GM21529 (cell line): ENCODE data around the gene EIF4E2.
A peak's percentile ranks its signal among the peaks of the same experiment; 100 is the strongest.
"Not testable (repeated sequence)": the region's sequence is repeated elsewhere in the genome, so short reads cannot be mapped to it uniquely, and the experiment has no call there.

Source experiments
- ATAC-seq: cut with Tn5 transposase; IDR thresholded peaks from one replicate; pipeline ENCODE4 v1.9.1; 2021; ENCODE audit not compliant: unreplicated experiment

EIF4E2 gene

DNA sequence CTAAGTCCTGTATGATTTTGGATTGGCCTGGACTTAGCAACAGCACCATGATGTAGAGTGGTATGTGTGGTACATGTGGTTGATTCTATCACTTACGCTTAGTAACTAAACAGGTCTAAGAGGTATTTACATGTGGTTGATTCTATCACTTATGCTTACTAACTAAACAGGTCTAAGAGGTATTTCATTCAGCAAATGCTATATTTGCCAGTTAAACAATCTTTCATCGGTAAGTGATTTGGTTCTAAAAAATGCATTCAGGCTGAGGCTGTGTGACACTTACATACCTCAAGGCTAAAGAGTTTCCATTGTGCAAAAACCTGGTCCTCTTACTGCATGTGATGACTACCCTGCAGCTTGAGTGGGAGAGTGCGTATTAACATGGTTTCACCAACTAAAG lies 13.1 kb downstream of the EIF4E2 start:
- no peak for ATAC-seq

DNA sequence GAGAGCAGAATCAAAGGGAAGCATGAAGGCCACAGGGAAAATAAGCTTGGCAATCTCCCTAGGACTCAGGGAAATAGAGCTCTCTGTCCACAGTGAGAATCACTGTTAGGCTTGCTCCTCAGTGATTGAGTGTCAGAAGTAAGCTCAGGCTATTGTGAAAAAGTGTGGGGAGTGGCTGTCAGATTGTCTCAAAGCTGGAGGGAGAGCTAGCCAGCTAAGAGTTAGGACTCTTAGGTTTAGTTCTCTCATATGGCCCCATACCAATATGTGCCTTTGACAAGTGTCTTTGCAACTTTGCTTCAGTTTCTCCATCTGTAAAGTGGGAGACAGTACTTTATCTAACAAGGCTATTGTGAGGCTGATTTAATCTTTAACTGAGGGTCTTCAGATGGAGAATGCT lies 17.2 kb downstream of the EIF4E2 start:
- no peak for ATAC-seq

DNA sequence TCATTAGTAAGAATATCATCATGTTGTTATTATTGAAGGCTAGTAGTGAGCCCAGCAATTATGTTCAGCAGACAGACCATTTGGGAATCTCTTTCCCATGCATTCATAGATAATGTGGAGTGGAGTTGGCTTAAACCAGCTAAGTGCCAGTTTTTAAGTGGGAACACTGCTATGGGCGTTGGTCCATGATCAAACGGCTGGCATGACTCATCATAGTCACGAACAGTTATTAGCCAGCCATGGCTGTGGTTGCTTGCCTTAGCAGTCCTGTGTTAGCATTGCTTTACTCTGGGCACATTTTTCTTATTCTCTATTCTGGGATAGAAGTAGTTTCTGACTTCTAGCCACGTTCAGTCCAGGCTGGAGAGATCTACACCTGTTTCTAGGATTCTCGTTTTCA lies 17.7 kb downstream of the EIF4E2 start:
- no peak for ATAC-seq

DNA sequence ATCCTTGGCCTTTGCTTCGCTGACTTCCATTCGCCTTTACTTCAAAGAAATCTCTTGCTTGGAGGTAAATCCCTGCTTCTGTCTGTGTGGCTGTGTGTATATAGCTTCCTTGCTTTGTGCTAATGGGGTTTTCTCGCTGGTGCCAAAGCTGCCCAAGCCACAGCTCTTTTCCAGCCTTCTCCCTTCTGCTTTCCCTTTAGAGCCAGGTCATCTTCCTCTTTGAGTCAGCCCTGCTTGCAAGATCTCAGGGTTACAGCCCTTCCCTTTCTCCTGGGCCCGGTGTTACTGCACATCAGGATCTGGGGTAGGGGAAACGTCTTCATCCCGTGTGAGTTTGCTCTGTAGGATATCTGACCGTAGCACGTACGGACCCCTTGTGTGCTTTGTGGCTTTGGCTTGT lies 19.1 kb downstream of the EIF4E2 start:
- ATAC-seq, result no peak

DNA sequence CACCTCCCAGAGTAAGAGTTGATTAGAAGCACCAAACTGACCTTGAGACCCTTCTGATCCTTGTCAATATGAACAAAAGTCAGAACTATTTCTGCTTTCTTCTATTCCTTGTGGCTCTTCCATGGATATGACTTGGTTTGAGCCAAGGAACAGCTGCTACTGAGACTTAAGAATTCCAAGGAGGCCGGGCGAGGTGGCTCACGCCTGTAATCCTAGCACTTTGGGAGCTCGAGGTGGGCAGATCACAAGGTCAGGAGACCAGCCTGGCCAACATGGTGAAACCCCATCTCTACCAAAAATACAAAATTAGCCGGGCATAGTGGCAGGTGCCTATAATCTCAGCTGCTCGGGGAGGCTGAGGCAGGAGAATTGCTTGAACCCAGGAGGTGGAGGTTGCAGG lies 20.0 kb downstream of the EIF4E2 start:
- ATAC-seq, result not testable (repeated sequence)

DNA sequence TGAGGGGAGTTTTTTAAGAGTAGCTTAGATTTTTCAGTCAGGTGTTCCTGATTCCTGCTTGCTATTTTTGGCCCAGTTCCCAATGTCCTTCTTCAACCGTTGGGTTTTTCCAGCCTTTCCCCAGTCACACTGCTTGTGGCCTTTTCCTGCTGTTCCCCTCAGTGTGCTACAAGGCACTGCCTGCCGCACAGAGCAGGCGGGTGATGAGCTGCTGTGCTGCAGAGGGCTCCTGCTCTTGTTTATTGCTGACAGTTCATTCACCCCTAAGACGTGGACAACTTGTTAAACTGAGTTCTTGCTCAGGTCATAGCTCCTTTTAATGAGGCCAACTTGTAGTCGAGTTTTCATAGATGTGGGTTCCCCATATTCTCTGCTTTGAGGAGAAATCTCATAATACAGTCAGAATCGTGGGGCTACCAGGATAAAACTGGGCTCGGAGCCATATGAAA lies 20.6 kb downstream of the EIF4E2 start:
- ATAC-seq, result no peak

DNA sequence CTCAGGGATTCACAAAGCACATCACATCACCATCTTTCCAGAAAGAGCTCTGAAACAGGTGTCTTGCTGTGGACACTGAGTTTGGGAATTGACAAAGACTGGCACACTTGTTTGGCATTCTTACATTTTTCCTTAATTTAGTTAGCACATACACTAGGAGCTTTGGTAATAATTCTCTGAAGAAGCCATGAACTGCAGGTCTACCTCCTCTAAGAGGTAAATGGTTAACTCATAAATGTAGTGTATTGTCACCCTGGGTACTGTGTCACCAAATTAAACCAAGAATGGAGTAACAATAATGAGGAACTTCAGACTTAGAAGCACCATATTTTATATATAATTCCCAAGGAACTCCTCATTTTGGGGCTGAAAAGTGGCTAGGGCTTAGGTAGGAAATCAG lies 22.6 kb downstream of the EIF4E2 start:
- ATAC-seq, result no peak

DNA sequence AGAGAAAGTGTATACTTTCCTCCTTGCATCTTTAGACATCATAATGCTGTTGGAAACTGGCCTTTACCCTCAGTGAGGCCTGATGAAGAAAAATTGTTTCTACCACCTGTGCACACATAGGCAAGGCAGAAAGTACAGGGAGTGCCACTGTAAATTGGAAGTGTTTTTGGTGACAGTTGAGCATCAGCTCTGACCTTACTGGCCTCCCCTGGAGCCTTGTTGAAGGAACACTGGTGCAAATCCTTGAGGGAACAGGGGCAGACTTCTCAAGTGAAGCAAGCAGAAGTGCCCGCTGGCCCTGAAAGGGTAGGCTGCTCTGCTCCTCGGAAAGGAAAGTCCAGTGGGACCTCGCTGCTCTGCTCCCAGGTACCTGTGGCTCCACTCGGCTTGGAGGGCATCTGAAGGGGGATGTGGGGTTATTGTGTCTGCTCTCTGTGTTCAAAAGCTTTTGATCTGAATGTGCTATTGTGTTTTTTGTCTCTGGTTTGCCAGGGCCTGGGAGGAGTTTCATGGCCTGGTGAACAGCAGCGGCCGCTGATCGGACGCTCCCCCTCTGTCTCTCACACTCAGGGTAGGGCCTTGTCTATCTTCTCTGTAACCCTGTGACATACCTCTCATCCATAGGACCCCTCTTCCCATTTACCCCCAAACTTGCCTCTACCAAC lies 23.4 kb downstream of the EIF4E2 start:
- ATAC-seq, result no peak

DNA sequence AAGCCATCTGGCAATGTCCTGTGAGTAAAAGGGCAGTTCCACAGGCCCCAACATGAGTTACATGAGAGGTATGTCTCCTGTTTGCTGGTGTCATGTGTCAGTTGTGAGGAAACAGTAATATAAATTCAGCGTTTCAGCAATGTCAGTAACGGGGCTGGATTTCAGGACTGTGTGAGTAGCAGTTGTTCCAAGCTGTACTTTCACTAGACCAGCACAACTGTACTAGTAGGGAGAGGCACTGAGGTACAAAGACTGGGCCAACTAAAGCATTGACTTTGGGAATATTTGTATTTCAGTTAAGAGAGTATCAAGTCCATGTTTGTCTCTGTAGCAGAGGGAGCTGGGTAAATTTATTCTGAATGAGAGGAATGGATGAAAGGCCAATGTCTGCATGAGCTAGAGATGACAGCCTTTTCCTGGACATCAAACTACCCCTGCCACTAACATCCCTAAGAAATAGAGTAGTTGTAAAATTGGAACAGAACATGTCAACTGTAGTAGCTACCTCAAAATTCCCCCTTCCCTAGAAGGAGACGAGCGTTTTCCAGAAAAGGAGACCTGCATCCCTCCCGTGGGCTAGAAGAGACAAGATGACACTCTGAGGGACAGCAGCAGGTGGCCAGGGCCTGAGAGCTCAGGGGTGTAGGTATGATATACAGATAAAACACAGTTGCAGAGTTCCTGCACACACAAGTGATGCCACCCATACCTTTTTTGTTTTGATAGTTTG lies 24.4 kb downstream of the EIF4E2 start:
- no peak for ATAC-seq

DNA sequence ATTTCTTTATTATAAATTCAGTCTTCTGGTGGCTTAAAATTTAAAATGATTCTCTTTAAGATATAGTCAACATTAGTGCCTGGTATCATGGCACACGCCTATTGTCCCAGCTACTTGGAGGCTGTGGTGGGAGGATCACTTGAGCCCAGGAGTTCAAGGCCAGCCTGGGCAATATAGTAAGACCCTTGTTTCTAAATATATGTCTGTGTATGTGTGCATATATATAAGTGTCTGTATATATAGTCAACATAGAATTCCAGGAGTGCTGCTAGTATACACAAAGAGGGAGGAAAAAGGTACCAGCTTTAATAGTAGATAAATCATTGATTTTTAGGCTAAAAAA lies 24.9 kb downstream of the EIF4E2 start:
- ATAC-seq, result no peak

DNA sequence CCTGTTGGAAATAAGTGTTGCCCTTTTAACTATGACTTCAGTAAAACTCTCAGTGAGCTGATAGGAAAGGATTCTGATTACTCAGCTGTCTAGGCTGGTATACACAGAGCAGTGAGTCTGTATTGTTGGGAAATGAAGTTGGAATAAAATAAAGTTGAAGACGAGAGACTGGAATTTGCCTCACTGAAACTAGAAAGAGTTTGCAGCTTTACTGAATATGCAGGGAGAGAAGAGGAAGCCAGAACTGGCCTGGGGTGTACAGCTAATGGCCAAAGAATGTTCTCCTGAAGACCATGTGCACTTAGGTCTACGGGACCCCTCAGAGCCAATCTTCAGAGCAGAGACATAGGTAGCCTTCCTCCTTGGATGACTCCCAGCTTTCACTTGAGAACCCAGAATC lies 26.5 kb downstream of the EIF4E2 start:
- no peak for ATAC-seq

DNA sequence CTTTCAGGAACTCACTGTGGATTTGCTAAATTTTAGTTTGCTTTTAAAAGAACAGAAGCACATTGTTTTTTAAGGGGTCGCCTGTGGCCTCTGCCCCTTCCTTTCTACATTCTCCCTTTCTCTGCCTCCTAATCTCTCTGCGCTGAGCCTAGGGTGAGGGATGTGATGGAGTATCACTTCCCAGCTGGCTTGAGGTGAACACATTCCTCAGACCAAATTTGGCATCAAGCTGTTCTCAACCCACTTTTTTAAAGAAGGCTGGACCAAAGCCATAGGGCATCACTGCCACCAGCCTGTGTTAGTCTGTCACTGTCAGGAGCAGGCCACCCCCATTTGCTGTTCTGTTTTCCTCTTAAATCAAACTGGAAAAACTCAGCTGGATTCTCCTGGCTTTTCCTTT lies 27.4 kb downstream of the EIF4E2 start:
- no peak for ATAC-seq

DNA sequence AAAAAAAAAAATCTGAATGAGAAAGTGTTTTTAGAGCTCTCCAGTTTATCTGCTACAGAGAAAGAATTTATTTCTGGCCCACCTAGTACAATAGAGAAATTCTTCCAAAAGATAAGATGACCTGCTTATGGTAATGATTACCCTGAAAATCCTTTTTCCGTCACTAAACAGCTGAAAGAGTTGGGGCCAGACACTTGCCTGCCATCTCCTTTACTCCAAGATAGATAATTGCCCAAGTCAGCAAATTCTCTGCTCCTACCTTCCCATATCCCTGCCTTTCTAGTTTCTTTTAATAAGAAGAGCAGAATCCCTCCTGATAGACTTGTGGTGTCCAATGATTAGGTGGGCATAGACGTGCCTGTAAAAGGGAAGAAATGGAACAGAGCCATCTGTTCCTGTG lies 28.1 kb downstream of the EIF4E2 start:
- no peak for ATAC-seq

DNA sequence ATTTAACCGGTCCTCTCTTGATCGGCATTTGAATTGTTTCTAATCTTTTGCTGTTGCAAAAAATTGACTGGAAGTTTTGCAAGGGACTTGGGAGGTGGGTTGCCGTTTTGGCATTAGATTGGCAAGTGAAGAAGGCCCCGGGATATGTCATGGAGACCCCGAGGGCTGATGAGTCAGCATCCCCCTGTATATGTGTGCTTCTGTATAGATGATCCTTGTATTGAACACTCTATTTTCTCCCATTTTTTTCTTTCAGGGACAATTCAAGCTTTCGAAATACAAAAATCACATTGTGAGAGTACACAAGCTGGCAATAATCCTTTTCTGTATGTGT lies 30.1 kb downstream of the EIF4E2 start:
- ATAC-seq, result no peak

DNA sequence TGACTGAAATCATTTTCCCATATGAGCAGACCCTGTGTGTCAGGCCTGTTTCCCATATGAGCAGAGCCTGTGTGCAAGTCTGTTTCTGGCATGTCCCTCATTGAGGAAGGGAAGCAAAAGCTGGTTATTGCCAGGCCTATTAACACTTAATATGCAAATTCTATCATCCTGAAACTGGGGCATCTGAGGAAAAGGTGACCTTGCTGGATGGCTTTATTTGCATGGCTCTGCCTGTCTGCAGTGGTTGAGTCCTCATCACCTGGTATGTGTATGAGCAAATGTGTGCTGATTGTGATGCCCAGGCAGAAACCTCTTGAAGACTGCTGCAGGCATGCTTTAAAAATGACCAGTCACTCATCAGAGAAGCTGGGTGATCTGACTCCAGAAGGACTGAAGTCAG lies 31.2 kb downstream of the EIF4E2 start:
- ATAC-seq, result peak; percentile 57

DNA sequence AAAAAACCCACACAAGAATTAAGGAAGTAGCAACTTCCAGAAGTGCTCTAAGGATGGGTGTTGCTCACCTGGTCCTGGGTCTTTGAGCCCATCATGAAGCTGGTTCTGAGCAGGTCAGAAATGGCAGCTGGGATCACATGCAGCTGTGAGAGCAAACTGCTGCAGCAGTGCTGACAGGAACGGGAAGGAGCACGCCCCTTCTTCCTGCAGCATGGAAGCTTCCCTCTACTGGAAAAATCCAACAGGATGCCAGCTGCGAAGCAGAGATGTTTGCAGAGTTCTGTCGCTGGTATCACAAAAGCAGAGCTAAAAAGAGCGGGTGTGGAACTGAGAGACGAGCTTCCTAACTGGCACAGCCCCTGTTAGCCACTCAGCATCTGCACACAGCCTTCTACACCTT lies 33.7 kb downstream of the EIF4E2 start:
- ATAC-seq, result no peak

DNA sequence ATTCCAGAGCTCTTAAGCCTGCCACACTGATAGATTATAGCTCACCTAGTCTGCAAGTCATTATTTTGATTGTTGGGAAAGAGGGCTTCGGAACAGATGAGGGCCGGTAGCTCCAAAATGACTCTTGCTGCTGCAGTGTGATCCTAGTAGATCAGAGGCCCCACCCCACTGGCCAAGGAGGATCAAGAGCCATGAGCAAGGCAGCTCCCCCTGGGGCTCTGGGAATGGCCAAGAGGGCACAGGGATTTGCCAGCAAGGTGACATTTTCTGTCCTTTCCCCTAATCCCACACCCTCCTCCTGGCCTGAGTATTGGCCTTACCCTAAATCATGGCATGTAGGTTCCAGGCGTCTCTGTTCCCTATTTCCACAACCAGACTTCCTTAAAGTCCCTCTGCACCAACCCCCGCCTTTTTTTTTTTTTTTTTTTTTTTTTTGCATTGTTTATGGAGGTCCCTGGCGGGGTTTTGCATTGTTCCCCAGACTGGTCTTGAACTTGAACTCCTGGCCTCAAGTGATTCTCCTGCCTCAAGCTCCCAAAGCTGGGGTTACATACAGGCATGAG lies 36.5 kb downstream of the EIF4E2 start:
- ATAC-seq, result no peak

DNA sequence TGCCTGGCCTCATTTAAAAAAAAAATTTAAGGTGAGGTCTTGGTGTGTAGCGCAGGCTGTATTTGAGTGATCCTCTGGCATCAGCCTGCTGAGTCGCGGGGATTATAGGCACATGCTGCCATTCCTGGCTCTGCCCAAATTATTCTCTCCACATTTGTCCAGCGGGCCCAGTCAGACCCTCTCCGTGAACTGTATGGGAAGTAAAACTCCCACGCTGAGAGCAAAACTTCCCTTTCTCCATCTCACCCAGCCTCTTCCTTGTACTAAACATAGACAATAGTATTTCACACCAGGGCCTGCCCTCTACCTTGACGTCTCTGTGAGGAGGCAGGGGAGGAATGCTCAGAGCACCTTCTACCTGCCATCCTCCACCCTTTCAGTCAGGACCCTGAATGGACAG lies 37.0 kb downstream of the EIF4E2 start:
- ATAC-seq, result no peak

DNA sequence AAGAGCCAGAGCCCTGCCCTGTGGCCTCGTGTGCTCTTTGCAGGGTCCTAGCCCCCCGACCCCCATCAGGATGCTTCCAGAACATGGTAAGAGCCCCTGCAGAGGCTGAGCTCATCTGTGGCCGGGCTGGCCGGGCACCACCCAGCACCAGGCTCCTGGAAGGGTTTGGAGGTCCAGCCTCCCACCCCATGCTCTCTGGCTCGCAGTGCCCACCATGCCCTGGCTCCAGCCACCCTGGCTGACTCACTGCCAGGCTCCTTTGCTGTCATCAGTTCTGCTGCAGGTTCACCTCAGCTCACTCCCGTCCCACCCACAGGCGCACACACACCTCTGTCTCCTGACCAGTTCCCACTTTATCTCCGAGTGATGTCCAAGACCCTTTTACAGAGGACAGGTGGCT lies 37.5 kb downstream of the EIF4E2 start:
- ATAC-seq, result no peak

DNA sequence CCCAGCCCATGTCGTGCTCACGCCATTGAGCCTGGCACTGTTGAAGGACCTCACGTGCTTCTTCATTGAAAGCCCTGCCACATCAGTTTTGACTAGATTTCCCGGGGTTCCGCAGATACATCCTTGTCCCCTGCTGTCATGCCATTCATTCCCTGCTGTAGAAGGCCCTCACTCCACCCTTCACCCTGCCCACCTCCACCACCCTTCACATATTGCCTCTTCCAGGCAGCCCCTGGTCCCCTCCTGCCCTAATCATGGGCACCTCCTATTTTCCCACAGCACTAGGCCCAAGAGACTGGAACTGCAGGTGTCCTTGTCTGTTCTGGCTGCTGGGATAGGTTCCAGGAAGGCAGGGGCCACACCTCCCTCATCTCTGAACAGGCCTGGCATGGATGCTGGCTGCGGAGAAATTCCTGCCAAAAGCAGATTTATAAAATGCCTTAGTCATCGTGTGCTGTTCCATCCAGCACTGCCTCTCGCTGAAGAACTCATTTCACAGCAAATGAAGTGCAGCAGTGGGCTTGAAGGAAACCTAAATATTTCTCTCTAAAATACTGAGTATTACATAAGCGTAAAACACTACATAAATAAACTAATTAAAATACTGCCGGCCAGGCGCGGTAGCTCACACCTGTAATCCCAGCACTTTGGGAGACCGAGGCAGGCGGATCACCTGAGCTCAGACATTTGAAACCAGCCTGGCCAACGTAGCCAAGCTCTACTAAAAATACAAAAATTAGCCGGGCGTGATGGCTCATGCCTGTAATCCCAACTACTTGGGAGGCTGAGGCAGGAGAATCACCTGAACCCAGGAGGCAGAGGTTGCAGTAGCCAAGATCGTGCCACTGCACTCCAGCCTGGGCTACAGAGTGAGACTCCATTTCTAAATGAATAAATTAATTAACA lies 38.4 kb downstream of the EIF4E2 start:
- no peak for ATAC-seq

DNA sequence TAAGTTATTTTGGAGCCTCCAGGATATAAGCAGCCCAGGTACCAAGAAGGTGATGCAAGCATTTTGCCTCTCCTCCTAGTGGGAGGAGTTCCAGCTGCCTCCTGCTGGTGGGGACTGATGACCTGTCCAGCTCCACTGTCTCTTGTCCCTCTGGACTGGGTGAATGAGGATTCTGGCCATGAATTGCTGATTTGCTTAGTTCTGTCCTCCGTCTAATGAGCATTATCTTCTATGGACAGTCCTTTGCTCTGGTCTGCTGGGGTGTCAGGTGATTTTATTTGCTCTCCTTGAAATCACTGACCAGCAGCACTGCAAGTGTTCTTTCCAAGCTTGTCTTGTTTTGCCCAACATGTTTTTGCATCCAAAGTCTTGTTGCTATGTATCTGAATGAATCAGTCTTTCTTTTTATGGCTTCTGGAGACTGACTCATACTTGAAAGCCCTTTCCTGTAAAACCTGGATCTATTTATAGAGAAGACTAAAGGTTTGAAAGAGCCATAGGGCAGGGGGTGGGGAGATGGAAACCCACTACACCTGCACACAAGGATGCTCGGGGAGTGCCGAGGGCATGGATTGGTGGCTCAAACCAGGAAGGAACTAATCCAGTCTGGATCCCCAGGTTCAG lies 42.4 kb downstream of the EIF4E2 start:
- no peak for ATAC-seq
